K562 (cell line): ENCODE measurements around the gene ANAPC16. TPM values are rescaled to one million over a fixed set of nuclear protein-coding genes. Genes with fewer than 3 reads are reported as not detected.
A peak's percentile ranks its signal among the peaks of the same experiment; 100 is the strongest.

Experiments
- CCAR2 ChIP-seq: fragments of 200-400 bp; formaldehyde crosslinking; IDR thresholded peaks from 2 replicates; pipeline ENCODE4 v1.6.1; 2017; ENCODE audit warnings: mild to moderate bottlenecking, low read depth, low read length
- ELK1 ChIP-seq: sonication (generic); formaldehyde crosslinking; IDR thresholded peaks from 2 replicates; pipeline ENCODE4 v1.8.1; 2022; ENCODE audit warnings: missing genetic modification reagents
- FOXP1 ChIP-seq: sonication (generic); formaldehyde crosslinking; IDR thresholded peaks from 2 replicates; pipeline ENCODE4 v1.8.0; 2022; ENCODE audit warnings: mild to moderate bottlenecking, missing genetic modification reagents
- MXD1 ChIP-seq: fragments of 250-450 bp; sonication (Bioruptor Pico); IDR thresholded peaks from 2 replicates; pipeline ENCODE4 v1.8.0; 2021; ENCODE audit warnings: borderline replicate concordance, mild to moderate bottlenecking, moderate library complexity; ENCODE audit not compliant: poor library complexity, severe bottlenecking
- RBM34 ChIP-seq: fragments of 200-400 bp; formaldehyde crosslinking; IDR thresholded peaks from 2 replicates; pipeline ENCODE4 v1.6.1; 2018; ENCODE audit warnings: low read length, borderline replicate concordance; ENCODE audit not compliant: insufficient read depth
- SIN3A ChIP-seq, 2 experiments: fragments of 150-350 bp in 1 of 2; IDR thresholded peaks; 2 replicates each; pipeline ENCODE4 v1.6.1; 2011 to 2016; ENCODE audit warnings: borderline replicate concordance in 2 of 2, low read depth in 2 of 2, low read length in 2 of 2, mild to moderate bottlenecking in 2 of 2, moderate library complexity in 2 of 2; ENCODE audit not compliant: control insufficient read depth in 1 of 2
- SMAD1 ChIP-seq: fragments of 150-350 bp; IDR thresholded peaks from 2 replicates; pipeline ENCODE4 v1.6.1; 2014; ENCODE audit warnings: low read length, low read depth; ENCODE audit not compliant: partially characterized antibody
- SMAD4 ChIP-seq: fragments of 250-450 bp; sonication (Bioruptor Pico); conservative IDR thresholded peaks from 2 replicates; pipeline ENCODE4 v1.8.0; 2021; ENCODE audit warnings: inconsistent platforms, mild to moderate bottlenecking, moderate library complexity
- YY1 ChIP-seq, 3 experiments: IDR thresholded peaks; 2 replicates each; pipeline ENCODE4 v1.6.1; 2011; ENCODE audit warnings: low read length in 2 of 3, mild to moderate bottlenecking in 2 of 3, moderate library complexity in 2 of 3, borderline replicate concordance in 1 of 3, control low read depth in 1 of 3, low read depth in 1 of 3; ENCODE audit not compliant: insufficient read depth in 3 of 3, insufficient replicate concordance in 2 of 3, control insufficient read depth in 1 of 3, insufficient read length in 1 of 3; ENCODE audit errors: extremely low read depth in 1 of 3
- ZNF512 ChIP-seq: IDR thresholded peaks from 2 replicates; pipeline ENCODE4 v1.6.1; 2016; ENCODE audit warnings: missing genetic modification characterization, missing compliant biosample characterization
- polyA plus RNA-seq, 8 experiments: library from polyadenylated mRNA; depleted of rRNA in 4 of 8; stranded (reverse) in 5 of 8; unstranded in 3 of 8; fragments of >200 nt; fragmentation: Nextera tagmentation in 2 of 8; fragmentation: Illumina TruSeq in 1 of 8; extraction: Ambion mirVana in 2 of 8; extraction: Trizol in 1 of 8; gene quantifications; 2 replicates each; pipeline versions ENCODE4 v1.2.1 to v1.2.3, GENCODE V29; 2011 to 2014; ENCODE audit warnings: inconsistent platforms in 1 of 8, missing spikeins in 1 of 8
- total RNA-seq, 7 experiments: library from RNA; depleted of rRNA in 6 of 7; stranded (reverse); fragments of >200 nt in 6 of 7; fragmentation: Illumina TruSeq in 2 of 7; extraction: Trizol in 2 of 7; gene quantifications; 2 replicates each; pipeline versions ENCODE4 v1.2.1 to v1.2.3, GENCODE V29; 2011 to 2021; ENCODE audit warnings: low replicate concordance in 1 of 7
- TF ChIP-seq, protein P1 (sequence below): fragments of 250-450 bp; sonication (Bioruptor Pico); IDR thresholded peaks from 2 replicates; pipeline ENCODE4 v1.4.0; 2020; ENCODE audit warnings: mild to moderate bottlenecking, moderate library complexity
- TF ChIP-seq, protein P2 (sequence below), 2 experiments: IDR thresholded peaks in 1 of 2; conservative IDR thresholded peaks in 1 of 2; 2 replicates each; pipeline ENCODE4 v1.6.1; 2016; ENCODE audit warnings: low read depth in 2 of 2, mild to moderate bottlenecking in 1 of 2, missing compliant biosample characterization in 1 of 2, missing genetic modification characterization in 1 of 2, moderate library complexity in 1 of 2

The ANAPC16 gene
- total and polyA plus RNA-seq, 9 of the 15 experiments (the other 6 are each of a cell fraction or from before 2014, with no cell fraction given): 42.6 to 208 (median 108) TPM

- no peak for TF ChIP-seq YY1 (IDR thresholded peaks at IDR 0.05; ENCODE audit: borderline replicate concordance in 1 of 3, control insufficient read depth in 1 of 3, extremely low read depth in 1 of 3, insufficient read depth in 3 of 3, insufficient read length in 1 of 3, insufficient replicate concordance in 2 of 3, low read depth in 1 of 3, low read length in 2 of 3)
- peak; percentile 31; the same call in 1 of the 2 replicates for TF ChIP-seq SMAD4 (CRISPR knock-in tag)
- no peak for TF ChIP-seq ELK1
- no peak for TF ChIP-seq SMAD1
- TF ChIP-seq MXD1 (CRISPR knock-in tag): no peak
- TF ChIP-seq RBM34: no peak
- TF ChIP-seq FOXP1 (CRISPR knock-in tag): 0 out of 2 replicates have a peak, but pooled peaks have one; percentile 33
- TF ChIP-seq, protein P1, sequence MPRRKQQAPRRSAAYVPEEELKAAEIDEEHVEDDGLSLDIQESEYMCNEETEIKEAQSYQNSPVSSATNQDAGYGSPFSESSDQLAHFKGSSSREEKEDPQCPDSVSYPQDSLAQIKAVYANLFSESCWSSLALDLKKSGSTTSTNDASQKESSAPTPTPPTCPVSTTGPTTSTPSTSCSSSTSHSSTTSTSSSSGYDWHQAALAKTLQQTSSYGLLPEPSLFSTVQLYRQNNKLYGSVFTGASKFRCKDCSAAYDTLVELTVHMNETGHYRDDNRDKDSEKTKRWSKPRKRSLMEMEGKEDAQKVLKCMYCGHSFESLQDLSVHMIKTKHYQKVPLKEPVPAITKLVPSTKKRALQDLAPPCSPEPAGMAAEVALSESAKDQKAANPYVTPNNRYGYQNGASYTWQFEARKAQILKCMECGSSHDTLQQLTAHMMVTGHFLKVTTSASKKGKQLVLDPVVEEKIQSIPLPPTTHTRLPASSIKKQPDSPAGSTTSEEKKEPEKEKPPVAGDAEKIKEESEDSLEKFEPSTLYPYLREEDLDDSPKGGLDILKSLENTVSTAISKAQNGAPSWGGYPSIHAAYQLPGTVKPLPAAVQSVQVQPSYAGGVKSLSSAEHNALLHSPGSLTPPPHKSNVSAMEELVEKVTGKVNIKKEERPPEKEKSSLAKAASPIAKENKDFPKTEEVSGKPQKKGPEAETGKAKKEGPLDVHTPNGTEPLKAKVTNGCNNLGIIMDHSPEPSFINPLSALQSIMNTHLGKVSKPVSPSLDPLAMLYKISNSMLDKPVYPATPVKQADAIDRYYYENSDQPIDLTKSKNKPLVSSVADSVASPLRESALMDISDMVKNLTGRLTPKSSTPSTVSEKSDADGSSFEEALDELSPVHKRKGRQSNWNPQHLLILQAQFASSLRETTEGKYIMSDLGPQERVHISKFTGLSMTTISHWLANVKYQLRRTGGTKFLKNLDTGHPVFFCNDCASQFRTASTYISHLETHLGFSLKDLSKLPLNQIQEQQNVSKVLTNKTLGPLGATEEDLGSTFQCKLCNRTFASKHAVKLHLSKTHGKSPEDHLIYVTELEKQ (CRISPR knock-in tag): no peak
- TF ChIP-seq SIN3A (IDR thresholded peaks at IDR 0.05; ENCODE audit: borderline replicate concordance in 2 of 2, control insufficient read depth in 1 of 2, low read depth in 2 of 2, low read length in 2 of 2): no peak
- no peak for TF ChIP-seq ZNF512 (tag)
- TF ChIP-seq, protein P2, sequence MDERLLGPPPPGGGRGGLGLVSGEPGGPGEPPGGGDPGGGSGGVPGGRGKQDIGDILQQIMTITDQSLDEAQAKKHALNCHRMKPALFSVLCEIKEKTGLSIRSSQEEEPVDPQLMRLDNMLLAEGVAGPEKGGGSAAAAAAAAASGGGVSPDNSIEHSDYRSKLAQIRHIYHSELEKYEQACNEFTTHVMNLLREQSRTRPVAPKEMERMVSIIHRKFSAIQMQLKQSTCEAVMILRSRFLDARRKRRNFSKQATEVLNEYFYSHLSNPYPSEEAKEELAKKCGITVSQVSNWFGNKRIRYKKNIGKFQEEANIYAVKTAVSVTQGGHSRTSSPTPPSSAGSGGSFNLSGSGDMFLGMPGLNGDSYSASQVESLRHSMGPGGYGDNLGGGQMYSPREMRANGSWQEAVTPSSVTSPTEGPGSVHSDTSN (CRISPR knock-in tag; IDR thresholded peaks at IDR 0.05; ENCODE audit: low read depth): no peak
- TF ChIP-seq, protein P2 (tag; conservative IDR thresholded peaks at IDR 0.05; ENCODE audit: low read depth): peak; percentile 65; the same call in 1 of the 2 replicates
- no peak for TF ChIP-seq CCAR2
Measured at GRCh38 chr10:72243822-72244437, 28.1 kb downstream of the ANAPC16 start (continued).
